AG20443 (cell line): ENCODE measurements around the gene ITPRIPL2.

Experiments
- DNase-seq: peaks from one replicate; pipeline ENCODE4 v3.0.0; 2012; ENCODE audit warnings: low spot score, mixed read lengths

The ITPRIPL2 gene

GRCh38 chr16:19142939-19143598 is 29.3 kb downstream of the ITPRIPL2 start:
- DNase-seq, result no peak

GRCh38 chr16:19143599-19143956 is 29.8 kb downstream of the ITPRIPL2 start:
- DNase-seq, result no peak

- DNase-seq, result no peak
These were observed 31.2 kb downstream of the ITPRIPL2 start for GRCh38 chr16:19145010-19145409.

- DNase-seq, result no peak
These were observed 33.4 kb downstream of the ITPRIPL2 start for GRCh38 chr16:19147126-19147525.

GRCh38 chr16:19147627-19148026 is 33.9 kb downstream of the ITPRIPL2 start:
- no peak for DNase-seq

- no peak for DNase-seq
These were observed 34.4 kb downstream of the ITPRIPL2 start for GRCh38 chr16:19148189-19148588.

GRCh38 chr16:19151310-19151709 is 37.5 kb downstream of the ITPRIPL2 start:
- no peak for DNase-seq

GRCh38 chr16:19152042-19152441 is 38.3 kb downstream of the ITPRIPL2 start:
- no peak for DNase-seq

- no peak for DNase-seq
These were observed 40.1 kb downstream of the ITPRIPL2 start for GRCh38 chr16:19153876-19154275.

- DNase-seq, result no peak
These were observed 48.3 kb downstream of the ITPRIPL2 start for GRCh38 chr16:19162085-19162484.

- no peak for DNase-seq
These were observed 49.5 kb downstream of the ITPRIPL2 start for GRCh38 chr16:19163215-19163614.

- DNase-seq, result no peak
These were observed 50.5 kb downstream of the ITPRIPL2 start for GRCh38 chr16:19164285-19164684.

- no peak for DNase-seq
These were observed 51.3 kb downstream of the ITPRIPL2 start for GRCh38 chr16:19165101-19165500.

GRCh38 chr16:19166500-19166899 is 52.7 kb downstream of the ITPRIPL2 start:
- no peak for DNase-seq

- DNase-seq, result peak; percentile 92
These were observed 54.1 kb downstream of the ITPRIPL2 start, which contains the start of gene SYT17 for GRCh38 chr16:19167710-19168370. SYT17 (plus strand) TSS chr16:19168240; CDS start chr16:19168647, 407 bp downstream.

- peak; percentile 40 for DNase-seq
These were observed 54.8 kb downstream of the ITPRIPL2 start for GRCh38 chr16:19168371-19169081.

GRCh38 chr16:19169082-19169639 is 55.4 kb downstream of the ITPRIPL2 start:
- DNase-seq, result no peak

GRCh38 chr16:19170043-19170655 is 56.4 kb downstream of the ITPRIPL2 start:
- no peak for DNase-seq
